GM21381 (cell line): ENCODE measurements around the gene PRKN.
"Not testable (repeated sequence)": the region's sequence is repeated elsewhere in the genome, so short reads cannot be mapped to it uniquely, and the experiment has no call there.

Experiments
- ATAC-seq: cut with Tn5 transposase; IDR thresholded peaks from one replicate; pipeline ENCODE4 v1.9.1; 2021; ENCODE audit warnings: mild to moderate bottlenecking, moderate library complexity; ENCODE audit not compliant: unreplicated experiment

PRKN gene

GRCh38 chr6:161886545-161886944 lies 841.0 kb downstream of the PRKN start:
- ATAC-seq, result not testable (repeated sequence)

- no peak for ATAC-seq
Observed at GRCh38 chr6:161884782-161885181, 842.8 kb downstream of the PRKN start.

GRCh38 chr6:161882196-161882765 lies 845.3 kb downstream of the PRKN start:
- no peak for ATAC-seq

GRCh38 chr6:161880056-161880455 lies 847.5 kb downstream of the PRKN start:
- ATAC-seq, result no peak

- ATAC-seq, result no peak
Observed at GRCh38 chr6:161876231-161876630, 851.3 kb downstream of the PRKN start.

- no peak for ATAC-seq
Observed at GRCh38 chr6:161870236-161870901, 857.2 kb downstream of the PRKN start.

- no peak for ATAC-seq
Observed at GRCh38 chr6:161869491-161869890, 858.1 kb downstream of the PRKN start.

- ATAC-seq, result no peak
Observed at GRCh38 chr6:161866570-161866969, 861.0 kb downstream of the PRKN start.

- not testable (repeated sequence) for ATAC-seq
Observed at GRCh38 chr6:161861061-161861460, 866.5 kb downstream of the PRKN start.

GRCh38 chr6:161853657-161854056 lies 873.9 kb downstream of the PRKN start:
- ATAC-seq, result no peak

GRCh38 chr6:161851486-161851885 lies 876.1 kb downstream of the PRKN start:
- not testable (repeated sequence) for ATAC-seq

GRCh38 chr6:161850562-161850961 lies 877.0 kb downstream of the PRKN start:
- no peak for ATAC-seq

- no peak for ATAC-seq
Observed at GRCh38 chr6:161847628-161848027, 879.9 kb downstream of the PRKN start.

- ATAC-seq, result no peak
Observed at GRCh38 chr6:161844804-161845203, 882.8 kb downstream of the PRKN start.

GRCh38 chr6:161843066-161843465 lies 884.5 kb downstream of the PRKN start:
- ATAC-seq, result no peak

- ATAC-seq, result no peak
Observed at GRCh38 chr6:161840380-161840779, 887.2 kb downstream of the PRKN start.

GRCh38 chr6:161838306-161839035 lies 889.1 kb downstream of the PRKN start:
- no peak for ATAC-seq

GRCh38 chr6:161837854-161838253 lies 889.7 kb downstream of the PRKN start:
- ATAC-seq, result no peak

GRCh38 chr6:161837449-161837735 lies 890.2 kb downstream of the PRKN start:
- ATAC-seq, result no peak

- no peak for ATAC-seq
Observed at GRCh38 chr6:161836643-161837448, 890.7 kb downstream of the PRKN start.

GRCh38 chr6:161835500-161836215 lies 891.9 kb downstream of the PRKN start:
- no peak for ATAC-seq
